IMR-90 (cell line): ENCODE measurements around the gene KRTAP5-9. TPM values are rescaled to one million over a fixed set of nuclear protein-coding genes. Genes with fewer than 3 reads are reported as not detected.

ENCODE experiments used
- ATAC-seq: fragments of 200-7000 bp; cut with Tn5 transposase; 2 replicates; pipeline ENCODE4 v1.9.1; 2020; ENCODE audit warnings: low read depth, mild to moderate bottlenecking, moderate library complexity
- BruUV-seq: library from RNA; stranded (reverse); fragments of 400-500 nt; replicated peaks from 2 replicates; lab custom pipeline; 2021; lab: Mats Ljungman, UMichigan
- CTCF ChIA-PET: fragments of 300-600 bp; formaldehyde crosslinking; extraction: SDS; loops from one replicate; lab custom pipeline; 2021; ENCODE audit warnings: antibody characterized with exemption; lab: Yijun Ruan, JAX
- POLR2A ChIA-PET: fragments of 300-600 bp; sonication (Branson Sonifier 250); formaldehyde crosslinking; loops from one replicate; lab custom pipeline; 2022; ENCODE audit warnings: antibody characterized with exemption; ENCODE audit not compliant: unreplicated experiment; lab: Charles Lee
- DNase-seq: peaks from one replicate; pipeline ENCODE4 v3.0.0; 2013
- H2AFZ ChIP-seq: replicated peaks from 2 replicates; pipeline ENCODE3; 2013; ENCODE audit warnings: low read length, mild to moderate bottlenecking; ENCODE audit not compliant: poor library complexity
- H2AK5ac ChIP-seq: 2 replicates; pipeline ENCODE4 v1.6.1; 2013; ENCODE audit warnings: low read depth, low read length, inconsistent platforms
- H2AK9ac ChIP-seq: replicated peaks from 2 replicates; pipeline ENCODE3; 2013; ENCODE audit warnings: mild to moderate bottlenecking, low read depth, low read length, moderate library complexity; ENCODE audit not compliant: poor library complexity
- H2BK120ac ChIP-seq: 2 replicates; pipeline ENCODE4 v1.6.1; 2013; ENCODE audit warnings: low read depth, low read length, inconsistent platforms
- H2BK15ac ChIP-seq: 3 replicates; pipeline ENCODE4 v1.6.1; 2013; ENCODE audit warnings: low read depth, low read length, inconsistent platforms
- H2BK20ac ChIP-seq: 2 replicates; pipeline ENCODE4 v1.6.1; 2013; ENCODE audit warnings: low read depth, mild to moderate bottlenecking, inconsistent platforms, low read length, moderate library complexity
- H2BK5ac ChIP-seq: 2 replicates; pipeline ENCODE4 v1.6.1; 2013; ENCODE audit warnings: mild to moderate bottlenecking, low read depth, low read length, inconsistent platforms; ENCODE audit not compliant: poor library complexity, severe bottlenecking
- H3K14ac ChIP-seq: replicated peaks from 2 replicates; pipeline ENCODE4 v1.6.1; 2013; ENCODE audit warnings: low read depth, low read length, inconsistent platforms
- H3K18ac ChIP-seq: 2 replicates; pipeline ENCODE4 v1.6.1; 2013; ENCODE audit warnings: low read depth, low read length, control low read depth
- H3K23ac ChIP-seq: 2 replicates; pipeline ENCODE4 v1.6.1; 2013; ENCODE audit warnings: low read depth, low read length, inconsistent platforms
- H3K27ac ChIP-seq: 2 replicates; pipeline ENCODE4 v1.5.1; 2013; ENCODE audit warnings: mild to moderate bottlenecking, control low read depth, low read length; ENCODE audit not compliant: insufficient read depth
- H3K27me3 ChIP-seq: 2 replicates; pipeline ENCODE4 v1.6.1; 2013; ENCODE audit warnings: low read length; ENCODE audit not compliant: control insufficient read depth, insufficient read depth
- H3K36me3 ChIP-seq: 2 replicates; pipeline ENCODE4 v1.6.1; 2013; ENCODE audit warnings: low read length, mixed read lengths; ENCODE audit not compliant: control insufficient read depth, insufficient read depth
- H3K4ac ChIP-seq: 2 replicates; pipeline ENCODE4 v1.6.1; 2013; ENCODE audit warnings: low read depth, low read length, inconsistent platforms
- H3K4me1 ChIP-seq: 2 replicates; pipeline ENCODE4 v1.6.1; 2013; ENCODE audit warnings: low read length, mixed read lengths; ENCODE audit not compliant: control insufficient read depth, insufficient read depth
- H3K4me2 ChIP-seq: 2 replicates; pipeline ENCODE4 v1.6.1; 2013; ENCODE audit warnings: low read depth, mild to moderate bottlenecking, control low read depth, low read length, moderate library complexity
- H3K4me3 ChIP-seq: 2 replicates; pipeline ENCODE4 v1.5.1; 2013; ENCODE audit warnings: low read depth, mild to moderate bottlenecking, control low read depth, low read length, moderate library complexity; ENCODE audit not compliant: insufficient read depth
- H3K56ac ChIP-seq: 2 replicates; pipeline ENCODE4 v1.6.1; 2013; ENCODE audit warnings: low read length, inconsistent platforms; ENCODE audit not compliant: insufficient read depth; ENCODE audit errors: extremely low read depth
- H3K79me1 ChIP-seq, 2 experiments: 2 replicates each; pipeline ENCODE4 v1.6.1; 2013; ENCODE audit warnings: low read length in 2 of 2, inconsistent platforms in 1 of 2, low read depth in 1 of 2
- H3K9ac ChIP-seq: 2 replicates; pipeline ENCODE4 v1.6.1; 2013; ENCODE audit warnings: low read depth, low read length, control low read depth
- H3K9me1 ChIP-seq: 2 replicates; pipeline ENCODE4 v1.6.1; 2013; ENCODE audit warnings: low read length, inconsistent platforms; ENCODE audit not compliant: insufficient read depth
- H3K9me3 ChIP-seq: 2 replicates; pipeline ENCODE4 v1.6.1; 2013; ENCODE audit warnings: low read length; ENCODE audit not compliant: control insufficient read depth, insufficient read depth
- H4K20me1 ChIP-seq: 2 replicates; pipeline ENCODE4 v1.6.1; 2013; ENCODE audit warnings: low read length, inconsistent platforms; ENCODE audit not compliant: insufficient read depth
- H4K5ac ChIP-seq: 2 replicates; pipeline ENCODE4 v1.6.1; 2013; ENCODE audit warnings: mild to moderate bottlenecking, low read depth, low read length, control low read depth
- H4K8ac ChIP-seq, 2 experiments: 2 replicates each; pipeline ENCODE4 v1.6.1; 2013; ENCODE audit warnings: low read depth in 2 of 2, low read length in 2 of 2, control low read depth in 1 of 2, inconsistent platforms in 1 of 2
- H4K91ac ChIP-seq: 2 replicates; pipeline ENCODE4 v1.6.1; 2013; ENCODE audit warnings: low read depth, low read length, inconsistent platforms; ENCODE audit not compliant: insufficient read depth
- BHLHE40 ChIP-seq: fragments of 150-350 bp; IDR thresholded peaks from 2 replicates; pipeline ENCODE4 v1.6.1; 2016; ENCODE audit warnings: mild to moderate bottlenecking, low read depth, low read length
- WGBS, 2 experiments: methylation state at CpG; one replicate each; pipeline versions ENCODE4 v1.1.5 to v1.1.7; 2013; ENCODE audit warnings: missing lambda C conversion rate in 2 of 2; ENCODE audit not compliant: insufficient read length in 1 of 2; ENCODE audit errors: extremely low coverage in 2 of 2; 5-methylcytosine and 5-hydroxymethylcytosine counted together
- dilution Hi-C: fragments of 300-500 bp; cut with HindIII; formaldehyde crosslinking; loops from one replicate; pipeline ENCODE4 v1.14.3; 2018; ENCODE audit warnings: low sequenced_read_pairs; ENCODE audit not compliant: unreplicated experiment
- in situ Hi-C: fragments of 300-500 bp; cut with MboI; formaldehyde crosslinking; loops from 3 replicates; pipeline ENCODE4 v1.14.3; 2019; ENCODE audit warnings: low sequenced_read_pairs, inconsistent platforms, mixed read lengths
- intact Hi-C: fragments of 100-400 bp; cut with micrococcal nuclease; formaldehyde crosslinking; loops from 2 replicates; pipeline ENCODE4 v1.10.0; 2022
- polyA plus RNA-seq, 3 experiments: library from polyadenylated mRNA; depleted of rRNA; stranded (reverse); fragments of >200 nt; gene quantifications; 2 replicates each; pipeline ENCODE4 v1.2.3, GENCODE V29; 2012; ENCODE audit warnings: low replicate concordance in 1 of 3
- total RNA-seq: library from RNA; depleted of rRNA; stranded (reverse); fragments of >200 nt; gene quantifications from 2 replicates; pipeline ENCODE4 v1.2.3, GENCODE V29; 2012
- TF ChIP-seq, protein P1 (sequence below): conservative IDR thresholded peaks from 2 replicates; pipeline ENCODE4 v1.5.1; 2012; ENCODE audit warnings: mild to moderate bottlenecking, low read depth, low read length, improper control_type of control experiment
- TF ChIP-seq, protein P2 (sequence below): fragments of 150-350 bp; IDR thresholded peaks from 2 replicates; pipeline ENCODE4 v1.6.1; 2017; ENCODE audit warnings: mild to moderate bottlenecking, antibody characterized with exemption, low read length, low read depth

The KRTAP5-9 gene
- total and polyA plus RNA-seq, 2 of the 4 experiments (the other 2 are of a cell fraction), result 0.09 TPM; not detected in 1

DNA sequence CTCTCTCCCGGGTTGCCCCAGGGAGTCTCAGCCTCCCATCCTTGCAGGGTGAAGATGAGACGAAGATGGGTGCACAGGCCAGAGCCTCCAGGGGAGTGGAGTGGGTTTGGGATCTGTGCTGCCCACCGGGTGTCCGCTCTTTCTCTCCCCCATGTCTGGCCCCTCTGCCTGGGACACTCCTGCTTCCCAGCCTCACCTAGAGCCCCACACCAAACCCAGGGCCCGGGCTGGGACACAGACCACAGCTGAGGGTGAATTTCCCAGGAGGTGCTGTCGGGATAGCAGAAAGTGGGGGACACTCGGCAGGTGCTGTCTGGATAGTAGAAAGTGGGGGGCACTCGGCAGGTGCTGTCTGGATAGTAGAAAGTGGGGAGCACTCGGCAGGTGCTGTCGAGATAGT, 46.2 kb upstream of the KRTAP5-9 start:
- Histone ChIP-seq H4K8ac (no peak overlapping the region), H2AK5ac (no peak overlapping the region), H4K5ac (no peak overlapping the region), H3K27me3 (no peaks in the 10 kb centered on the region), H3K79me1 (no peaks in the 10 kb centered on the region), H3K36me3 (peaks cover 53% of the 10 kb centered on the region), H2BK5ac (no peak overlapping the region), H3K4me3 (no peak overlapping the region), H2AK9ac (no peak overlapping the region), H4K91ac (no peak overlapping the region), H3K18ac (no peak overlapping the region), H2BK120ac (no peak overlapping the region), H4K20me1 (no peaks in the 10 kb centered on the region), H3K14ac (no peak overlapping the region), H2BK20ac (no peak overlapping the region), H3K9ac (no peak overlapping the region), H3K4me2 (no peak overlapping the region), H3K9me3 (no peaks in the 10 kb centered on the region), H3K4ac (no peak overlapping the region), H2BK15ac (no peak overlapping the region), H2AFZ (no peak overlapping the region), H3K4me1 (no peaks in the 10 kb centered on the region), H3K56ac (no peak overlapping the region), H3K27ac (no peak overlapping the region), H3K9me1 (0 out of 2 replicates have a peak, but pooled peaks cover 5% of the 10 kb centered on the region), H3K23ac (no peak overlapping the region)
- dilution Hi-C loops (no loop called here), intact Hi-C loops (no loop called here), in situ Hi-C loops (no loop called here)
- BruUV-seq, result no TSS peak
- DNase-seq (no peak), ATAC-seq (no peak)
- ChIA-PET POLR2A (no interaction called here), CTCF (no interaction called here)
- no peak for TF ChIP-seq BHLHE40
- TF ChIP-seq, protein P1, sequence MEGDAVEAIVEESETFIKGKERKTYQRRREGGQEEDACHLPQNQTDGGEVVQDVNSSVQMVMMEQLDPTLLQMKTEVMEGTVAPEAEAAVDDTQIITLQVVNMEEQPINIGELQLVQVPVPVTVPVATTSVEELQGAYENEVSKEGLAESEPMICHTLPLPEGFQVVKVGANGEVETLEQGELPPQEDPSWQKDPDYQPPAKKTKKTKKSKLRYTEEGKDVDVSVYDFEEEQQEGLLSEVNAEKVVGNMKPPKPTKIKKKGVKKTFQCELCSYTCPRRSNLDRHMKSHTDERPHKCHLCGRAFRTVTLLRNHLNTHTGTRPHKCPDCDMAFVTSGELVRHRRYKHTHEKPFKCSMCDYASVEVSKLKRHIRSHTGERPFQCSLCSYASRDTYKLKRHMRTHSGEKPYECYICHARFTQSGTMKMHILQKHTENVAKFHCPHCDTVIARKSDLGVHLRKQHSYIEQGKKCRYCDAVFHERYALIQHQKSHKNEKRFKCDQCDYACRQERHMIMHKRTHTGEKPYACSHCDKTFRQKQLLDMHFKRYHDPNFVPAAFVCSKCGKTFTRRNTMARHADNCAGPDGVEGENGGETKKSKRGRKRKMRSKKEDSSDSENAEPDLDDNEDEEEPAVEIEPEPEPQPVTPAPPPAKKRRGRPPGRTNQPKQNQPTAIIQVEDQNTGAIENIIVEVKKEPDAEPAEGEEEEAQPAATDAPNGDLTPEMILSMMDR, result no peak
- TF ChIP-seq, protein P2, sequence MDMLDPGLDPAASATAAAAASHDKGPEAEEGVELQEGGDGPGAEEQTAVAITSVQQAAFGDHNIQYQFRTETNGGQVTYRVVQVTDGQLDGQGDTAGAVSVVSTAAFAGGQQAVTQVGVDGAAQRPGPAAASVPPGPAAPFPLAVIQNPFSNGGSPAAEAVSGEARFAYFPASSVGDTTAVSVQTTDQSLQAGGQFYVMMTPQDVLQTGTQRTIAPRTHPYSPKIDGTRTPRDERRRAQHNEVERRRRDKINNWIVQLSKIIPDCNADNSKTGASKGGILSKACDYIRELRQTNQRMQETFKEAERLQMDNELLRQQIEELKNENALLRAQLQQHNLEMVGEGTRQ, result no peak
- WGBS, 2 experiments, result 97% methylated on average over 4 of the region's 10 CpGs; no CpG with 5 or more reads in 1 of the 2 experiments
